ENCODE measurements around the gene CRKL.
A peak's percentile ranks its signal among the peaks of the same experiment; 100 is the strongest.

Gene CRKL

DNA sequence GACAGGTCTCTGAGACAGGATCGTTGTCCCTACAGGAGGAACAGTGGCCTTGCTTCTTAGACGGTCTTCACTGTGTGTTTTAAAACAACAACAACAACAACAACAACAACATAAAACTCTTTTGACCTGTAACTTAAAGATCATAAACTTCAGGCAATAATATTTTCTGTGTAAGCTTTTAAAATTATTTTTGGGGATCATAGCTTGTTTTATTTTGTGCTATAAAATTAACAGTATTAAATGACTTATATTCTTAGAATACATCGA is 36.1 kb downstream of the CRKL start:
- DNase-seq = no peak

DNA sequence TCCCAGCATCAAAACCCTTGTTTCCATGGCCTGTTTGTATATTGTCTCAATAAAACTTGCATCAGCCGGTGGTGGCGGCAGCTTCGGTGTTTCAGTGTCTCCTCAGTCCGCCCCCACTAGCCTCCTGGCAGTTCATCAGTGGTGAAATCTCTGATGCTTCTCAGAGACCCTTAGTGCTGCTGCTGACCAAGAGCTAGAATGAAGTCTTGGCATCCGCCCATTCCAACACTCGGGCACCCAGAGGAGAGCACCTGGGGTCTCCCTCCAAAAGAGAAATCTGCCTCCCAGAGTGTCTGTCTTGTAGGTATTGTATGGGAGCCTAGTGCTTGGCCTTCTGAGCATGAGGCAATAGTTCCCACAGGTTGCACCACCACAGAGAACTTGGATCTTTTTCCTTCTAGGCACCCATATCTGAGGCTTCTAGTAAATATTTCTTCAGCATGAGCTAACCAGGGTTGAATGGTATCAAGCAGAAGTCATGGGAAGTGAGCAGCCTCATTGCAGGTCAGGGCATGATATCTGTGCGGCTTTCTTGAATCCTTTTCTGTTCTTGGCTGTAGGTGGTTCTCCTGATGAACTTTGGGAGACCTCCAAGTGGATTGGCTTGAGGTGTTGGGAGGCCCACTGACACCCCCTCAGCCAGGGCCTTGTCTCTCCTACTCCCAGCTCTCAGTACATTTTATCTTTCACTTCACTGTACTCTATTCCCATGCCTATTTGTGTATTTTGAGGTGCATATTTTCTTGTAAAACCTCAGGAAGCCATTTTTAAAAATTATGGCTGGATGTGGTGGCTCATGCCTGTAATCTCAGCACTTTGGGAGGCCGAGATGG is 36.7 kb downstream of the CRKL start:
- no peak for DNase-seq

DNA sequence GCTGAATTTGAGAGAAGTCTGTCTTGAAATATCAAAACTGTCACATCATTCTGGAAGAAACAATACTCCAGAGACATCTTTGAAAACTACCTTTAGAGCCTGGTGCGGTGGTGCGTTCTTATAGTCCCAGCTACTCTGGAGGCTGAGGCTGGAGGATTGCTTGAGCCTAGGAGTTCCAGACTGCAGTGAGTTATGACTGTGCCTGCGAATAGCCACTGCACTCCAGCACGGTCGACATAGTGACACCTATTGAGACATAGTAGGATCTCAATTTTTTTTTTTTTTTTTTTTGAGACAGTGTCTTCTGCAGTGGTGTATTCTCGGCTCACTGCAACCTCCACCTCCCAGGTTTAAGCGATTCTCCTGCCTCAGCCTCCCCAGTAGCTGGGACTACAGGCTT is 38.3 kb downstream of the CRKL start:
- no peak for DNase-seq

DNA sequence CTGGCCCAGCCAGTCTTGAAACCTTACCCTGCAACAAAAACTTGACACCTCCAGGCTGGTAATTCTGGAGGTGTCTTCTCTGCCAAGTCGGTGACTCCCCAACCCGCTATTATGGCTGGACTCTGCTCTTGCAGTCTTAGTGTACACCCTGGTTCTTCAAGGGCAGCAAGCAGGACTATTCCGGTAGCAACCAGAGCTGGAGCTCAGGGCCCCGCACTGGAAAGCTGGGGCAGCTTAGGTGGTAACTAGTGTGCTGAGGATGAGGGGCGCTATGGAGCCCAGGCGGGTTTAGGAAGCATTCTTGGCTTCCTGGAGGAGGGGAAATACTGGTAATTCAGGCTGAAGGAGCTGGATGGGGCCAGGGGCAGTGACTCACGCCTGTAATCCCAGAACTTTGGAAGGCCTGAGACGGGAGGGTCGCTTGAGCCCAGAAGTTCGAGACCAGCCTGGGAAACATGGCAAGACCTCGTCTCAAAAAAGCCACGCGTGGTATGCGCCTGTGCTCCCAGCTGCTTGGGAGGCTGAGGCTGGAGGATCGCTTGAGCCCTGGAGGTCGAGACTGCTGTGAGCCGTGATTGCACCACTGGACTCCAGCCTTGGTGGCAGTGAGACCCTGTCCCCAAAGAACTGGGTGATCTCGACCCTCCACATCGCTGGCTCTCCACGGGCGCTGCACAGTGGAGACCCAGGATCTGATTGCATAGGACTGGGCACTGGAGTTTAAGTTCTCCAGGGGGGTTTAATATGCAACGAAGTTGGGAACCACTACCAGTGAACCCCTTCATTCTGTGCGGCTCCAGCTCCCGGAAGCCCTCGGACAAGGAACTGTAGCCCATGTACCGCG is 39.3 kb downstream of the CRKL start:
- DNase-seq = no peak

DNA sequence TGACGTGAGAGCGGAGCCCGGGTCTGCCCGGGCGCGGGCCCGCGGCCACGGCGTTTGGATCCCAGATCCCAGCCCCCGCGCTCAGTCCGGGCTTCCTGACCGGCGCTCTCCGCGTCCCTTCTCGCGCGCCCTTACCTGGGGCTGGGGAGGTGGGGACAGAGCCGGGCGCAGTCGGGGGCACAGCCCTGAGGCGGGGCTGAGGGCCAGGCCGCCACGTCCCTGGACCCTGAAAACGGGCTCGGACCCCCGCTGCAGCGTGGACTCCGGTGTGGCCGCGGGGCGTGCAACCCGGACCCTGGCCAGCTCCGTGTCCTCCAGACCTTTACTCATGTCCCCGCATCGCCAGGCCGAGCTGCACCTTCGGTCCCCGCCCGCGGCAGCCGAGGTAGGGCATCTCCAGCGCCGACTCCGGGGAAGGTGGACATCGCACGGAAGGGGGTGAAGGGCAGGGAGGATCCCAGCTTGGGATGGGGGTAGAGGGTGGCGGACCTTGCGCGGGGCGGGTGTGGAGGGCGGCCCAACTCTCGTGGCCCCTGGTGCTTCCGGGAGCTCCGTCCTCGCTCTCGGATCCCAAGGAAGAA is 40.0 kb downstream of the CRKL start:
- DNase-seq = no peak

DNA sequence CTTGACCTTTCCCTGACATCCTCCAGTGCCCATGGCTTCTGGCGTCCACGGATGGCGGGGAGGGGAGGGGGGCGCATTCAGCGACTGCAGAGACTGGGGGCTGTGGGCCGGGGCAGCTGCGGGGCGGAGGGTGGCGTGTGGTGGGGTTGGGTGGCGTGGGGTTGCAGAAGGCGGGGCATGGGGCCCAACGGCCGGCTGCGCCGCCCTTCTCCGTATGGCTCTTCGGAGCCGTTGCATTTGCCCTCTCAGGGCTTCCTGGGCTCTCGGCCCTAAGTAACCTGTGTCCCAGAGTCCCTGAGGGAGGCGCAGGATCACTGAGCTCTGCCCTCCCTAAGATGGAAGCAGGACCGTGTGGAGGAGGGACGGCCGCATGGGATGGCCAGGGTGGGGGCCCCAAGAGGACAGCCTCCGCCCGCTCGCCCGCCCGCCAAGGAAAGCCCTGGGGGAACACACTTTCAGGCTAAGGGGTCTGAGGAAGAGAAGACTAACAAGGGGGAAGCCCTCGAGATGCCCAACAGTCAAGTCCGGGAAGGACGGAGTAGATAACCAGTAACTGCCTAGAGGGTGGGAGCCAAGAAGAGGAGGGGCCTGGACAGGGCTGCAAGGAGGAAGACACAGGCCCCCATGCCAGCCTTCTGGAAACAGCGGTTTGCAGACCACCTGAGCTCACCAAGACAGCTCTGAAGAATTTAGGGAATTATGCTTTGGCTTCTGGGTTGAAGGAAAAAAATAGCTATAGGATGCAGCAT is 40.6 kb downstream of the CRKL start:
- DNase-seq = peak; percentile 4

DNA sequence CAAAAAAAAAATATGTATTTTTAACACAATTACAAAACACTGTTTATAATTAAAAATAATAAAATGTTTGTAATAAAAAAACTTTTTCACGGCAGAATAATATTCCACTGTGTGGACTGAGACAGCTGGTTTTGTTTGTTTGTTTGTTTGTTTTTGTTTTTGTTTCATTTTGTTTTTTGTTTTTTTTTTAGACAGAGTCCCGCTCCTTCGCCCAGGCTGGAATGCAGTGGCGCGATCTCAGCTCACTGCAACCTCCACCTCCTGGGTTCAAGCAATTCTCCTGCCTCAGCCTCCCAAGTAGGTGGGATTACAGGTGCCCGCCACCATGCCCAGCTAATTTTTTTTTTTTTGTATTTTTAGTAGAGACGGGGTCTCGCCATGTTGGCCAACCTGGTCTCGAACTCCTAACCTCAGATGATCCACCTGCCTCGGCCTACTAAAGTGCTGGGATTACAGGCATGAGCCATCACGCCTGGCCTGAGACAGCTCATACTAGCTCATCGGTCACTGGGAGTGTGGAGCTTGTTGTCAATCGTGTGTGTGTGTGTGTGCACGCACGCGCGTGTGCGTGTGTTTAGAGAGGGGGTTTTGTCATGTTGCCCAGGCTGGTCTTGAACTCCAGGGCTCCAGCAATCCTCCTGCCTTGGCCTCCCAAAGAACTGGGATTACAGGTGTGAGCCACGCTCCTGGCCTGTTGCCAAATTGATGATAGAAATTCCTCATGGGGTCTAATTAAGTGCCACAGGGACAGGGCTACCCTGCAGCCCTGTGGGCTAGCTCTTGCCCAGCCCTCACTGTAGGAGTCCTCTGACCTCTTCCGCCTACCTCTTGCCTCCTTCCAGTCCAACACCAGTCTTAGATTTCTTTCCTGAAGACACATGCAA is 42.6 kb downstream of the CRKL start:
- DNase-seq = no peak

DNA sequence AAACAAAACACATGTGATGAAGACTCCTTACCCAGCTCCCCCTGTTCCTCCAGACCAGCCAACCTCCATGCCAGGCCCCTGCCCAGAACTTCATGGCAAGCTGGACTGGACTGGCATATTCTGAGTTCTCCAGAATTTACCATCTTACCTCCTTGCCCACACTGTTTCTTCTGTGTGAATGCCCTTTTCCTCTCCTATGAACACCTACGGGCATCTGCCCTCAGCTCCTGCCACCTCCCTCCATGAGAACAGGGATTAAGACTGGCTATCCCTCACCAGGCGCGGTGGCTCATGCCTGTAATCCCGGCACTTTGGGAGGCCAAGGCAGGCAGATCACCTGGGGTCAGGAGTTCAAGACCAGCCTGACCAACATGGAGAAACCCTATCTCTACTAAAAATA is 43.4 kb downstream of the CRKL start:
- no peak for DNase-seq

DNA sequence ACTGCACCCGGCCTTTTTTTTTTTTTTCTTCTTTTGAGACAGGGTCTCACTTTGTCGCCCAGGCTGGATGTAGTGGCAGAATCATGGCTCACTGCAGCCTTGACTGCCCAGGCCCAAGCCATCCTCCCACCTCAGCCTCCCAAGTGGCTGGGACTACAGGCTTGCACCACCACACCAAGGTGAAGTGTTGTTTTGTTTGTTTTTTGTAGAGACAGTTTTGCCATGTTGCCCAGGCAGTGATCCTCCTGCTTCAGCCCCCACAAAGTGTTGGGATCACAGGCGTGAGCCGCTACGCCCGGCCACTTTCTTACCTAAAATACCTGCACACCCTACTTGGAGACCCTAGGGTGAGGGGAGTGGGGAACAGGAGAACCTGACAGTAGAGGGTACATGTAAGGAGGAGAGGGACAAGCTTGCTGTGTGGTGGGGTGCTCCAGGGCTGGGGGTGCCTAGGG is 45.3 kb downstream of the CRKL start:
- DNase-seq = no peak

DNA sequence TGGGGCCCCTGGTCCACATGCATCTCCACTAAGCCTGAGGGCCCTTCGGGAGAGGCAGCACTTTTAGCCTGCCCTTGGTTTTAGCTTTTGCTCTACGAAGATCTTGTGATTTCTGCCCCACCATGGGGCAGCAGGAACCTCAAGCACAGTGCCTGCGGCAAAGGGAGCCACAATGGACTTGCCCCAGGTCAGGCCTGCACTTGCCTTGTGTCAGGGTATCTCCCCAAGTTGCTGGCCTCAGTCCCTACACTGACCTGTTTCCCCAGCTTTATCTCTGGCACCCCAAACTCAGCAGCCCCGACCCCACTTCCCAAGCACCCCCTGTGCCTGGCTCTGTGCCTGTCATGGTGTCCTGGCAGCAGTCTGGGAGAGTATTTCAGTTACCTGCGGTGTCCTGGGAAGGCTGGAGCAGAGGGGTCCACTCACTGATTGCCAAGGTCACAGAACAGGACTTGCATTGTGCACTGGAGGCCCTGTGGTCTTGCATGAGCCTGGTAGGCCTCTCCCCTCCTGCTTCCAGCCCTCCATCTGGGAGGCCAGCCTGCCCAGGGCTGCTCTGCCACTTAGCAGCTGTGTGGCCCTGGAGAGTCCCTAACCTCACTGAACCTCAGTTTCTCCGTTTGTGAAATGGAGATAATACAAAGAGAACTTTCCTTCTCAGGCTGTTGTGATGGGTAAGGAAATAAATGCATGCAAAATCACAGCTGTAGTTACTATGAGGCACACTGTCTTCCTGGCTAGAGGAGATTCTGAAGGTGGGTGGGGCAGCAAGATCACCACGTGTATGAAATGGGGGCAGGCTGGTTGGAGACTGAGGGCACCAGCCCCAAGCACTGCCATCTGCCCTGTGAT is 46.2 kb downstream of the CRKL start:
- DNase-seq = no peak

DNA sequence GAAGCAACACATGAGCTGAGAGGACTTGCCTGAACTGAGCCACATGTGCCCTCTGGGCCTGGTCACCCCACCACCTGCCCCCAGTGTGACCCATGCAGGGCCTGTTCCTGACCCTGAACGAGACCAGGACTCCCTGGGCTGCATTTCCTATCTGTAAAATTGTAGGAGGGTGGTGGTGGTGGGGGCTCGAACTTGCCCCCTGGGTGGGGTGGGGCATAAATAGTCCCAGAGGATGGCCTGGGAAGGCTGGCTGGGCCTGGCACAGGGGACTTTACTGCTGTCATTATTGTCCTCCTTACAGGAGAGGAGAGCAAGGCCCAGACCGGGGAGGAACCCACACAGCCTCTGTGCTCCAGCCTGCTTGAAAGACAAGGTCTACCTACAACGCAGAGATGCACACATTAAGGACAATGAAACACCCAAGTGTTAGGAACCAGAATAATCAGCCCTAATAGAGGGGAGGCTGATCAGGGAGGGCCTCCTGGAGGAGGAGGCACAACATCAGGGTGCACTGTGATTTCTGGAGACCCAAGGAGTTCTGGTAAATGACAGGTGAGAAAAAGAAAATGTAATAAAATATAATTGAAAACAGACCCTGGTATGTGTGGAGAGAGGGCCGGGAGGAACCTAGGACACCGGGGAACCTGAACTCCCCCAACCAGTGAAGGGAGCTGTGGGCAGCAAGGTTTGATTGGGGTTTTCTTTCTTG is 47.0 kb downstream of the CRKL start:
- no peak for DNase-seq

DNA sequence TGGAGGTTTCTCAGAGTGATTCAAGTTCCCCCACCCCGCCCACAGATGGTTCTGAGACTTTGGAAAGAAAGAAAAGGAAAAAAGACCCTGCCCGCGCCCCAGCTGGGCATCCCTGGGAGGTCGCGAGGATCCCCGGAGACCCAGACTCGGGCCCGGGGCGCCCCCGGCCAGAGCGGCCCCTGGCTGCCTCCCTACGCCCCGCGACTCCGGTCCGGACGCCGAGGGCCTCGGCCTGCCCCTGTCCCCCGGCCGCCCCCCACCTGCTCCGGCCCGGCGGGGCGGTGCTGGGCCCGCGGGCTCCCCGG is 47.5 kb downstream of the CRKL start:
- no peak for DNase-seq

DNA sequence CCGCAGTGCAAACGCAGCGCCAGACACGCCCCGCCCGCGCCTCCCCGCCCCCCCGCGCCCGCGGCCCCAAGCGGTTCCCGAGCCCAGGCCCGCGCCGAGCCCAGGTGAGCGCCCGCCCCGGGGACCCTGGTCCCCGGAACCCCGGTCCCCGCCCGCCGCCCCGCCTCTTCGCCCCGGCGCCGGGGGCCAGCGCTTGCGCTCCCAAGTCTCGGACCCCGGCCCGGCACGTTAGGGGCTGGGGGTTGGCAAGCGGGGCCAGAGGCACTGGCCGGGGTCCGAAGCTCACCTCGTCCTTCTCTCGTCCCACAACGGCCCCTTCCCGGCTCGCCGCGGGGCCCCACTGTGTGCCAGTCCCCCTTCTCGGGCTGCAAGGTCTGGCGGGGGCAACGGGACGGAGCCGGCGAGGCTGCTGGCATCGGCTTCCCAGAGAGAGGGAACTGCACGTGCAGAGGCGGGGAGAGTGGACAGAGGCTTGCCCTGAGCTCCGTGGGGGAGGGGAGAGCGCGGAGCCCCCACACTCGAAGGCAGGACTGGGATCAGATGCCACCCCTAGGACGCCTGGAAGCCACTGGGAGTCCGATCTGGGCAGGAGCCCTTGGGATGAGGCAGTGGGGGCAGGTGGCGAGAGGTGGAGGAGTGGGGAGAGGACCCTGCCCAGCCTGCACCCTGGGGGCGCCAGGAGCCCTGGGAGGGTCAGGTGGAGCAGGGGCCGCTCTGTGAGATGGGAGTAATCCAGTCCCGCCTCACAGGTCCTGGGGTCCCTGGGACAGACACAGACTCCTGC is 48.1 kb downstream of the CRKL start:
- no peak for DNase-seq

DNA sequence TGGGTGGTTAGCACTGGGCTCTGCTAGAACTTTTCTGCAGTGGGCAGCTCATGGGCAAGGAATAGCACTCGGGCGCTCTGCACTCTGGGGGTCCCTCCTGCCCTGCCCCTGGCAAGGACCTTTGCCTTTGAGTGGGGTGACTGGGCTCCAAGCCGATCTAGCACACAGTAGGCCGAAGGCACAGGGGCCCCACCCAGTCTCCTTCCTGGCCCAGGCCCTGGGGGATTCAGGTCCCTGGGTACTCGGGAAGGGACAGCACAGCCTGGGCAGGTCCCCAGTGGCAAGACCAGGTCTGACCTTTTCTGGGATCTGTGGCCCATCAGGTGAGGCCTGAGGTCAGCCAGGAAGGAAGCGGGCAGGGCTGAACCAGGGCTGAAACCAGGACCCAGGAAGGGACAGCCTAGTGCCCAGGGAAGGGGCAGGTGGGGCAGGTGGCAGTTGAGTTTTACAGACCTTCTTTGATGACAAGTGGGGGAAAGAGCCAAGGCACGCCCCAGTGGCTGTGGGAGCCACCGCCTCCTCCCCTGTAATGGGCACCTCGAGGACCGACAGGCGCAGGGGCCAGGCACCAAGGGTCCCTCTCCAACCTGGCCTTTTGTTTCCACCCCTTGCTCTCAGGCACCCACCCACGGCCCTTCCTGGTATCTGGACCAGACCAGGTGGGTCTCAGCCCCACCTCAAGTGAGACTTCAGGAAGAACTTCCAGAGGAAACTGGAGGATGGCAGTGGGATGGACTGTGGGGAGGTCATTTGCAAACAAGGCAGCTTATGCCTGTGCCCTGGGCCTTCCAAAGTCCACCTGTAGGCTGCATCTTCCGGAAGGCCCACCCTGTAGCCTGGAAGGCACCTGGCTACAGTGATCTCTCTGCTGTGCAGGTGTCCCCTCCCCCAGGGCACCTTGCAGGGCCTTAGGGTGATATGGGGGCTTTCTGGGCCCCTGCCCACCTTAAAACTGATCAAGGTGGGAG is 49.0 kb downstream of the CRKL start:
- DNase-seq = no peak

DNA sequence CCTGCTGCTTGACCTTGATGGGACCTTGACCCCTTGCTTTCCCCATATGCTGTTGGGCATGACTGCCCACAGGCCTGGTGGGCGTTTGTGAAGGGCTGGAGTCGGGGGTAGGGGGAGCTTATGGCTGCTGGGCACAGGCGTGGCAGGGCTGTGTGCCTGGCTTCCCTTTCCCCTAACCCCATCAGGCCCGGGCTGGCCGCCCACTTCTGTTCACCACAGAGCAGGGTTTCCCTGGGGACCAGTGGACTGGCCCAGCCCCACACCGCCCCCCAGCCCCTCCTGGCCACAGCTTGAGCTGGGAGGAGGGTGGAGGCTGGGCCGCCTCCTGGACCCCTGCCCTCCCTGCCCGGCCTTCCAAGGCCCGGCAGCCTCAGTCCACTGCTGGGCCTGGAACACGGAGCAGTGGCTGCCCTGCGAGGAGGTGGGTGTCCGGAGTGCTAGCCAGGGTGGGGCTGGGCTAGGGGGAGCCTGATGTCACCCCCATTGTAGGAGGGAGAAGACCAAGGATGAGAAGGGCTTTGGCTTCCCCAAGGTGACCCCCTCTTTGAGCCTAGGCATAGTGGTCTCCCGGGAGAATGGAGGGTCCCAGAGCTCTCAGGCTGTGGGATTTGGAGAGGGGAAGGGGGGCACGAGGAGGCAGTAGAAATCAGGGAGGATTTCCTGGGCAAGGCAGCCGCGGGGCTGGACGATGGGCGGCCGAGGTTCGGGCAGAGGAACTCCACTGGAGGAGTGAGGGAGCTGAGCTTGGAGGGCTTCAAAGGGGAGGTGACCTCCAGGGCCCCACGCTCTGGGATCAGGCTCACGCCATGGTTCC is 49.9 kb downstream of the CRKL start, which contains the start of gene AIFM3:
Gene AIFM3, plus strand, starts transcription at position 373 of the 814 bp plus-strand sequence. CDS start 690 bp downstream, outside the sequence.
- no peak for DNase-seq

DNA sequence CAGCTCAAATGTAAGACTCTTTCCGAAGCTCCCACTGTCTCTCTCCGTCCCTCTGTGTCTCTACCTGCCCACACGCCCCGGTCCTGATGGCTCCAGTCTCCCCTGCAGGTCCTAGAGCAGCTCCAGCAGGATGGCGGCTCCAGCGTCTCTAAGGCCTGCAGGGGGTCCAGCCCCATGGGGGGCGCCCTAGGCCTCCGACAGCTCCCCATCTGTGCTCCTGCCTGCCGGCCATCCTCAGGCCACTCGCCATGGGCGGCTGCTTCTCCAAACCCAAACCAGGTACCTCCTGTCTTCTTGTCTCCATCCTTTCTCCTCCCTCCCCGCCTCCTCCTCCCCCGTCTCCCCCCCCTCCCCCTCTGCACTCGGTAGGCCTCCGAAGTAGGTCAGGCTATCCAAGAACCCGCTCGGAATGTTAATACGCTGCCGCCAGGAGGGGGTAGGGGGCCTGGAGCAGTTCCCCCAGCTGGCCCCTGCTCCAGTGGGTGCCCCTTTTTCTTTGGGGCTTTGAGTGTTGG is 50.5 kb downstream of the CRKL start:
- DNase-seq = no peak

DNA sequence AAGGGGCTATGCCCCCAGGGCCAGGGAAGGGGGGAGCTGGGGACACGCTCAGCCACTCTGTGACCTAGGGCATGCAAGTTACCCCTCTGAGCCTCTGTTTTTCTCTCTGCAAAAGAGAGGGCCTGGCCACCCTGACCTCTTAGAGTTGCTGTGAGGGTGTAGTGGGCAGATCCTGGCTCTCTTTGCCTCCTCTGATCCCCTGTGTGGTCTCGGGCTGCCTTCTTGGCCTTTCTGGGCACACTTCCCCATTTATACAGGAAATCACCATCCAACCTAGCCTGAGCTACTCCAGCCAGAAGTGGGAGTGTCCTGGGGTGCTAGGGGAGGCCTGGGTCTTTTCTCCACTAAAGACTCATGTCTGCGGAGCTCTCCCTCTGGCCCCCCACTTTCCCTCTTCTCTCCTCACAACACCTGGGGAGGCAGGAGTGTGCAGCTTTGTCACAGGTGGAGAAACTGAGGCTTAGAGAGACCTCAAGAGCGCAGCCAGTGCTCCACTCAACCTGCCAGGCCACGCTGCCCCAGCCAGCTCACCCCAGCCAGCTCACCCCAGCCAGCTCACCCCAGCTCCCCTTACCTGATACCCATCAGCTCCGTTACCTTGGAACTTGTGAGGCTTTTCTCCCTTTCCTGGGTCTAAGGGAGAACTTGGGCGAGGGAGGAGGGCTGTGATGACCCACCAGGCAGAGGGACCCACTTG is 51.2 kb downstream of the CRKL start:
- no peak for DNase-seq
